NCI-H526 treated with DMSO at 0.1 percent for 48 hours (cell line): ENCODE measurements around the gene ADGRA3.
"Not testable (repeated sequence)": the region's sequence is repeated elsewhere in the genome, so short reads cannot be mapped to it uniquely, and the experiment has no call there.

Source experiments
- DNase-seq: peaks from one replicate; lab custom pipeline; 2025; lab: John Stamatoyannopoulos, UW

The ADGRA3 gene

GRCh38 chr4:22478426-22478825 is 37.4 kb downstream of the ADGRA3 start:
- no peak for DNase-seq

- no peak for DNase-seq
Observed at GRCh38 chr4:22477813-22478182, 38.1 kb downstream of the ADGRA3 start.

DNA sequence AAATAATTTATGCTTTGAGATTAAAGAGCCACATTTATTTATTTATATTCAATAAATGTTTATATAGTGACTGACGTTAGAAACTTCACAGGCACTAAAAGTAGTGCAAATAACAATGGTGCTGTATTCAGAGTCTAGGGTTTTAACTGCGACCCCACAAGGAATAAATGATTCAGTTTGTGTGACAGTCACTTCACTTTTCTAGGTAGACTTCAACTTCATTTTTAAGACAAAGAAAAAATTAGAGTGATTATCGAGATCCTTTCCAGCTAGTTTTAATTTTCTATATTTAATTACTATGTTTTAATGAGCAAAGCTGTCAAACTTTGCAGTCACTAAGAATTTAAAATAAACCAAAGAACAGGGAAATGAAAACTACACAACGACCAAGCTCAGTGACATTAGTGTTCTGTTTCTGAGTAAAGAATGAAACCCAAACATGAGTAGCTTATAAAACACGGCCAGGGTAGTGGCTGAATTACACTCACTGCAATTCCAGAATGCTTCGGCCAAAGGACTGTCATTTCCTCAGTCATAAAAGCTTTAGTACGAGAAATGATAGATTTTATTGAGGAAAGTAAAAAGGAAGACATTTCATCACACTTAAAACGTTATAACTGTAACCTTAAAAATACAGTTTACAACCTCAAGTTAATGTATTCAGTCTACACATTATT is 38.6 kb downstream of the ADGRA3 start:
- no peak for DNase-seq

DNA sequence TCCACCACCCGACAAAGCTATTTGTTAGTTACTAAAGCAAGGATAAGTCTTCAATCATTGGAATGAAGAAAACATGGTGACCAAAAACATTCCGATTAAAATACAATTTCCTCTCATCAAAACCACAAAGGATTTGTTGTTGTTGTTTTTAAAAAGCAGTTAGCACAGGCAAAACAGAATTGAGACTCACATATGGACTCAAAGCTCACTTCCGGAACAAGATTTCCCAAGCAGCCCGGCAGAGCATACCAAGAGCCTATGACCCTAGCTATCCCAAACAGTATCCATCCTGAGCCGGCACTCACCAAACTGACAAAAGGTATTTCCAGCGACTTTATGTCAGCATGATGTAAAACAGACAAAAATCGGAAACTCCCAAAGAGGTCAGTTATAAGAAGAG is 39.9 kb downstream of the ADGRA3 start:
- DNase-seq, result no peak

DNA sequence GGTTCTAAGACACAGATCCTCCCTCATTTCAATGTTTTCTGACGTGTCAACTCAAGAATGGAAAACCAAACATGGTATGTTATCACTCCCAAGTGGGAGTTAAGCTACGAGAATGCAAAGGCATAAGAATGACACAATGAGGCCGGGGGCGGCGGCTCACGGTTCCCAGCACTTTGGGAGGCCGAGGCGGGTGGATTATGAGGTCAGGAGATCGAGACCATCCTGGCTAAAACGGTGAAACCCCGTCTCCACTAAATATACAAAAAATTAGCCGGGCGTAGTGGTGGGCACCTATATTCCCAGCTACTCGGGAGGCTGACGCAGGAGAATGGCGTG is 40.6 kb downstream of the ADGRA3 start:
- DNase-seq, result not testable (repeated sequence)

GRCh38 chr4:22474636-22475310 is 41.1 kb downstream of the ADGRA3 start:
- no peak for DNase-seq

GRCh38 chr4:22473268-22473667 is 42.6 kb downstream of the ADGRA3 start:
- no peak for DNase-seq

DNA sequence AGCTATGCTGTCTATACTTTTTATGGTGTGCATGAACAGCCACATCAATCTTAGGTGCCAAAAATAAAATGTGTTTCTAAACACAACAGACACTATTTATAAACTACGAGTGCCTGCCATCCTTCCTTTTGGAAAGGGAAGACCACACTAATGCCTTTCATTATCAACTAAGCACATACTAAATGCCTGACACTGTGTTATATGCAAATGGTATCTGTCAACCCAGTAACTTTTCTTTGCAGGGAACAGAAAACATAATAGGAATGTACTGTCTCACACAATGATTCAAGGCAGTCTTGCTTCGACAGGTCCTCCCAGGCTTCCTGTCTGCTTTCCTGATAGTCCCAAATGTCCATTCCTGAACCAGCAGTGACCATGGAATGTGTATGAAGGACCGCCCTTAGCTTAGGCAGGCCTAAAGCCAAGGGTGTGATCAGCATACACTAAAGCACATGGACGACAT is 43.8 kb downstream of the ADGRA3 start:
- no peak for DNase-seq

- no peak for DNase-seq
Observed at GRCh38 chr4:22471419-22471818, 44.4 kb downstream of the ADGRA3 start.

DNA sequence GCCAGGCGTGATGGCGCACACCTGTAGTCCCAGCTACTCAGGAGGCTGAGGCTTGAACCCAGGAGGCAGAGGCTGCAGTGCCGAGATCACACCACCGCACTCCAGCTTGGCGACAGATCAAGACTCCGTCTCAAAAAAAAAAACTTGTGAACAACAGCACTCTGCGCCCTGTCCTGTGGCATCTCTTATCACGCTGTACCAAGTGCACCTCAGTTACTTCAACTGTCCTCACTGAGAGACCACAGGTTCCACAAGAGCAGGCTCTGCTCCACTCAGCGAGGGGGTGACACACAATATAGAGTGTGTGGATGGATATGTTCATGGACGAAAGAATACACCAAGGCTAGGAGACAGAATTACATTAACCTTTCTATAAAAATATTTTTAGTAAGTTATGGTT is 49.3 kb downstream of the ADGRA3 start:
- no peak for DNase-seq

DNA sequence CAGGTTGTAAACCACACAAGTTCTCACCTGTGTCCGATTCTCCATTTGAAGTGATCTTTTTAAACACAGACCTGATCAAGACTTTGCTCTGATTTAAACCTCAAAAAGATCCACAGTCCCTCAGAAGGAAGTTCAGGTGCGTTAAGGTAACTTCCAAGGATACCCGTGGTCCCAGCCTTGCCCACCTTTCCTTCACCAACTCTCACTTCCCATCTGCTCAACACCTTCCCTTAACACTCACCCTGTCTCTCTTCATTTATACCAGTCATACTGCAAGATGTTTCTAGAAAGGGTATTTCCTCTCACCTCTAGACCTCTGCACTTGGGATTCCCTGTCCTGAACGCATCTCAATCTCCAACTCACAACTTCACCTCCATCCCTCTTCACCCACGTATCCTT is 49.9 kb downstream of the ADGRA3 start:
- DNase-seq, result no peak

- no peak for DNase-seq
Observed at GRCh38 chr4:22465349-22465748, 50.5 kb downstream of the ADGRA3 start.

GRCh38 chr4:22463179-22463578 is 52.7 kb downstream of the ADGRA3 start:
- DNase-seq, result no peak

- no peak for DNase-seq
Observed at GRCh38 chr4:22462688-22463087, 53.2 kb downstream of the ADGRA3 start.

DNA sequence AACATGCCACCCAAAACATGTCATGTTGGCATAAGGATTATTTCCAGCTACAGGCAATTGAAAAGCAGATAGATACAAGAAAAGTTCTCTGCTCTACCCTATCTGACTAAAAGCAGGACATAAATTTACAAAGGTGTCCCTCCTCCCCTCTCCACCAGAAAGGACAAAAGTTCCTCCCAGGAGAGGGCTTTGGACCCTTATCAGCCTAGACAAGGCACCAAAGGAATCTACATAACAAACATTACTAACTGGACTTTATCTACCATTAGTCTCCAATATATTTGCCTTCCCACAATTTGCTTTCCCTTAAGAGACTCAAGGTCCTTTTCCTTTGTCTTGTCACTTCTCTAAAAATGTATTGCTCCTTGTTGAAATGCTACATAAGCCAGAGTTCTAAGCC is 55.6 kb downstream of the ADGRA3 start:
- DNase-seq, result no peak

- no peak for DNase-seq
Observed at GRCh38 chr4:22458098-22458497, 57.8 kb downstream of the ADGRA3 start.

- DNase-seq, result no peak
Observed at GRCh38 chr4:22457348-22457747, 58.5 kb downstream of the ADGRA3 start.

DNA sequence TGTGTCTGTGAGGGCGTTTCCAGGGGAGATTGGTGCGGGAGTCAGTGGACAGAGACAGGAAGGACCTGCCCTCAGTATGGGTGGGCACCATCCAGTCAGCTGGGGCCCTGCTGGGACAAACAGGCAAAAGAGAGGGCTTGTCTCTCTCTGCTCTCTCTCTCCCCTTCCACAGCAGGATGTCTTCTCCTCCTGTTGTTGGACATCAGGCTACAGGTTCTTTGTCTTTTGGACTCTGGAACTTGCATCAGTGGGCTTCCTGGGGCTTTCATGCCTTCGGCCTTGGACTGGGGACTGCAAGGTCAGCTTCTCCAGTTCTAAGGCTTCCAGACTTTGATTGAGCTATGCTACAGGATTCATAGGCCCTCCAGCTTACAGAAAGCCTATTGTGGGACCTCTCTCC is 59.6 kb downstream of the ADGRA3 start:
- no peak for DNase-seq

DNA sequence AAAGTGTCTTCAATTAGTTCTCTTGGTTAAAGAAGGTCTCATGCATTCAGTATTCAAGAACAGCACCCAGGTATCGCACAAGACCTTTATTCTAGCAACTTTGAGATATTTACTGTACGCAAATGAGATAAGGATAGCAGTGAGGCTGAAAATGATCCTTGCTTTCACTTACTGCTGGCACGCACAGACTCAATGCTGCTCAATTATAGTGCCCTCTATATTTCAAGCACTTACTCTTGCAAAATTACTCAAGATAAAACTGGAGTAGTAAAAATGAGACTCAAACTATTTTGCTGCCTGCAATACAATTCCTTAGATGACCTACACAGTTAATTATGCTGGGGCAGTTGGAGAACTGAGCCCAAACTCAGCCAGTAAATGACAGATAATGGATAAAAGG is 60.9 kb downstream of the ADGRA3 start:
- no peak for DNase-seq

DNA sequence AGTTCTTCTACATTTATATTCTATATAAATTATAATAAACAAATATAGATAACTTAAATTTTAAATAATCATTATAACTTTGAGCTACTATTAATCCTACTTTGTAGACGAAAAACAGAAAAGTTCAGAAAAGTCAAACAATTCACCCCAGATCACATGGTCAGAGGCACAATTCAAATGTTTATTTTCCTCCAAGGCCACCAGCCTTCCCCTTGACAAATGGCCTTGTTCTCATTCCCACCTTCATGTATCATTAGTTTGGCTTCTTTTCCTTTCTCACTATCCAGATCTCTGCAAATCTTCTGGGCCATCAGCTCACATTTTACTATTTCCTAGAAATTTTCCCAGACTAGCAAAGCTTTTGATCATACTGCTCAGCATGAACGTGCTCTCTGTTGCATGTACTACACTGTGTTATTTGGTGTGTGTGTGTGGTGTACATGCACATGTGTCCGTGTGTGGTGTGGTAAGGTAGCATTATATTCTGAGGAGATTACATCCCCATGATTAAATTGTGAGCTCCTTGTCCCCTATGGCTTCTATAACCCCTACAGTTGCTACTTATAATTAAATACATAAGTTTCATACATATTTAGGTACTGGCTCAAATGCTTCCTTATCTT is 61.5 kb downstream of the ADGRA3 start:
- no peak for DNase-seq

- DNase-seq, result no peak
Observed at GRCh38 chr4:22444813-22445212, 71.1 kb downstream of the ADGRA3 start.

DNA sequence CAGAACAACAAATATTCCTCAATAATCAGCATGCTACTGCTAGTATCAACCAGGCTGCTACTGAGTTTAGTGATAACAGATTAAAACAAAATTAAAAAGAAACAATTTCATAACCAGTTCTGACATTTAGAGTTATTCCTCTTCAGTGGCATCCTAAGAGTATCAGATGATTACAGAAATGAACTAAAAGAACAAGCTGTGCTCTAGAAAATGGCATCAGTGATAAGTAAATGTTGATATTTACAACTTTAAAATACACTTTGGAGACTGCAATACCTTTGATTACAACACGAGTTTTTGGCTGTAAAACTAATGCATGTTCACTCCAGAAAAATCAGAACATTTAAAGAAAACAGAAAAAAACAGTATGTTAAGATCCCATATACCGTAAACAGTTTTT is 72.9 kb downstream of the ADGRA3 start:
- DNase-seq, result no peak

GRCh38 chr4:22440999-22441398 is 74.9 kb downstream of the ADGRA3 start:
- no peak for DNase-seq

- DNase-seq, result no peak
Observed at GRCh38 chr4:22439947-22440346, 75.9 kb downstream of the ADGRA3 start.
